Fibroblast of skin of scalp (primary cell): Measurements from ENCODE around the gene TSC2.
A peak's percentile ranks its signal among the peaks of the same experiment; 100 is the strongest.
"Not testable (repeated sequence)": the region's sequence is repeated elsewhere in the genome, so short reads cannot be mapped to it uniquely, and the experiment has no call there.

Experiments used
- DNase-seq: peaks from one replicate; pipeline ENCODE4 v3.0.0-alpha.2; 2013

TSC2 gene

GRCh38 chr16:2123706-2124376, 76.1 kb downstream of the TSC2 start:
- DNase-seq, result not testable (repeated sequence)

- not testable (repeated sequence) for DNase-seq
Observed at GRCh38 chr16:2124377-2124693, 76.5 kb downstream of the TSC2 start.

- DNase-seq, result peak; percentile 89
Observed at GRCh38 chr16:2124694-2125444, 77.1 kb downstream of the TSC2 start.

GRCh38 chr16:2125609-2126008, 77.8 kb downstream of the TSC2 start:
- DNase-seq, result not testable (repeated sequence)

GRCh38 chr16:2126161-2126743, 78.5 kb downstream of the TSC2 start:
- DNase-seq, result peak; percentile 56

GRCh38 chr16:2126928-2127556, 79.3 kb downstream of the TSC2 start:
- not testable (repeated sequence) for DNase-seq

GRCh38 chr16:2127630-2128280, 80.0 kb downstream of the TSC2 start:
- DNase-seq, result peak; percentile 74

- not testable (repeated sequence) for DNase-seq
Observed at GRCh38 chr16:2129251-2129650, 81.5 kb downstream of the TSC2 start.

- DNase-seq, result not testable (repeated sequence)
Observed at GRCh38 chr16:2129890-2130447, 82.2 kb downstream of the TSC2 start.

GRCh38 chr16:2133797-2134196, 86.0 kb downstream of the TSC2 start:
- not testable (repeated sequence) for DNase-seq

GRCh38 chr16:2135071-2135470, 87.3 kb downstream of the TSC2 start:
- DNase-seq, result not testable (repeated sequence)

- peak; percentile 94 for DNase-seq
Observed at GRCh38 chr16:2135770-2136490, 88.1 kb downstream of the TSC2 start, which contains the start of gene PKD1. TSS of gene PKD1 (minus strand) at chr16:2135898. CDS start at chr16:2135689, 209 bp downstream.
